Endothelial cell of umbilical vein (primary cell): ENCODE results near the gene TSKU. TPM values are rescaled to one million over a fixed set of nuclear protein-coding genes. Genes with fewer than 3 reads are reported as not detected.

Experiments used
- BruUV-seq: library from RNA; stranded (reverse); fragments of 400-500 nt; replicated peaks from 2 replicates; lab custom pipeline; 2021; lab: Mats Ljungman, UMichigan
- CTCF ChIA-PET: fragments of 300-600, 350-600 bp; sonication (Branson Sonifier 250); formaldehyde crosslinking; loops from one replicate; lab custom pipeline; 2021; ENCODE audit warnings: antibody characterized with exemption, inconsistent platforms; lab: Charles Lee
- POLR2A ChIA-PET: fragments of 300-600, 350-600 bp; sonication (Branson Sonifier 250); formaldehyde crosslinking; loops from one replicate; lab custom pipeline; 2021; ENCODE audit warnings: antibody characterized with exemption, inconsistent platforms; lab: Charles Lee
- DNase-seq: peaks from one replicate; pipeline ENCODE4 v3.0.0-alpha.2; 2011; ENCODE audit warnings: low read depth, low spot score
- FAIRE-seq: peaks from 2 replicates; lab custom pipeline; 2011; peaks lifted over from hg19 to GRCh38; lab: Jason Lieb, UNC
- H2AFZ ChIP-seq: 2 replicates; pipeline ENCODE4 v1.6.0; 2012; ENCODE audit warnings: low read depth, low read length, control low read depth, inconsistent platforms
- H3K27ac ChIP-seq: 2 replicates; pipeline ENCODE4 v1.5.1; 2011; ENCODE audit warnings: low read depth, mild to moderate bottlenecking, control low read depth, low read length, moderate library complexity; ENCODE audit not compliant: insufficient read depth
- H3K27me3 ChIP-seq, 2 experiments: 2 replicates each; pipeline versions ENCODE4 v1.6.0 to v1.6.1; 2011; ENCODE audit warnings: low read length in 2 of 2, mixed read lengths in 1 of 2; ENCODE audit not compliant: control insufficient read depth in 2 of 2, insufficient read depth in 2 of 2
- H3K36me3 ChIP-seq, 2 experiments: 2 replicates in 1 of 2; 3 replicates in 1 of 2; pipeline ENCODE4 v1.5.1; 2011; ENCODE audit warnings: low read length in 2 of 2, mild to moderate bottlenecking in 1 of 2, moderate library complexity in 1 of 2; ENCODE audit not compliant: control insufficient read depth in 2 of 2, insufficient read depth in 2 of 2; ENCODE audit errors: extremely low read depth in 1 of 2
- H3K4me1 ChIP-seq: 3 replicates; pipeline ENCODE4 v1.5.1; 2011; ENCODE audit warnings: mild to moderate bottlenecking, low read length; ENCODE audit not compliant: control insufficient read depth, insufficient read depth; ENCODE audit errors: extremely low read depth
- H3K4me2 ChIP-seq: 2 replicates; pipeline ENCODE4 v1.6.1; 2011; ENCODE audit warnings: low read length, control low read depth, mixed read lengths; ENCODE audit not compliant: insufficient read depth
- H3K4me3 ChIP-seq, 3 experiments: fragments of 200-600 bp in 1 of 3; sonication (generic), shearing (Covaris generic) in 1 of 3; replicated peaks in 1 of 3; 2 replicates each; pipeline ENCODE4 v1.5.1; 2011 to 2016; ENCODE audit warnings: control low read depth in 3 of 3, low read length in 3 of 3, mild to moderate bottlenecking in 2 of 3, inconsistent platforms in 1 of 3, low read depth in 1 of 3, moderate library complexity in 1 of 3; ENCODE audit not compliant: insufficient read depth in 1 of 3
- H3K79me2 ChIP-seq: 2 replicates; pipeline ENCODE4 v1.6.0; 2012; ENCODE audit warnings: low read length, inconsistent platforms; ENCODE audit not compliant: control insufficient read depth, insufficient read depth
- H3K9ac ChIP-seq: replicated peaks from 2 replicates; pipeline ENCODE3; 2011; ENCODE audit warnings: low read length, control low read depth; ENCODE audit not compliant: insufficient read depth; ENCODE audit errors: extremely low read depth
- H3K9me1 ChIP-seq: replicated peaks from 3 replicates; pipeline ENCODE4 v1.6.0; 2011; ENCODE audit warnings: mild to moderate bottlenecking, low read length; ENCODE audit not compliant: control insufficient read depth, insufficient read depth; ENCODE audit errors: extremely low read depth
- H3K9me3 ChIP-seq: replicated peaks from 2 replicates; pipeline ENCODE4 v1.5.1; 2012; ENCODE audit warnings: low read length, inconsistent platforms; ENCODE audit not compliant: control insufficient read depth, insufficient read depth
- H4K20me1 ChIP-seq: replicated peaks from 2 replicates; pipeline ENCODE3; 2011; ENCODE audit warnings: mild to moderate bottlenecking, low read length; ENCODE audit not compliant: control insufficient read depth, insufficient read depth; ENCODE audit errors: extremely low read depth
- EZH2 ChIP-seq: IDR thresholded peaks from 2 replicates; pipeline ENCODE4 v1.6.1; 2012; ENCODE audit warnings: borderline replicate concordance, low read depth, mild to moderate bottlenecking, moderate library complexity, low read length, inconsistent platforms; ENCODE audit not compliant: severe bottlenecking
- FOS ChIP-seq: IDR thresholded peaks from 2 replicates; pipeline ENCODE4 v1.6.1; 2011; ENCODE audit warnings: mild to moderate bottlenecking, low read length, moderate library complexity, borderline replicate concordance; ENCODE audit not compliant: insufficient read depth
- GATA2 ChIP-seq: IDR thresholded peaks from 2 replicates; pipeline ENCODE4 v1.7.0; 2011; ENCODE audit warnings: low read depth, mild to moderate bottlenecking, moderate library complexity, mixed read lengths, low read length; ENCODE audit not compliant: insufficient read length, insufficient read depth
- JUN ChIP-seq: IDR thresholded peaks from 2 replicates; pipeline ENCODE4 v1.6.1; 2011; ENCODE audit warnings: borderline replicate concordance, low read depth; ENCODE audit not compliant: insufficient read length, insufficient read depth
- MYC ChIP-seq: IDR thresholded peaks from one replicate; pipeline ENCODE4 v1.6.1; 2011; ENCODE audit warnings: mild to moderate bottlenecking, low read depth, low read length
- POLR2A ChIP-seq: IDR thresholded peaks from 2 replicates; pipeline ENCODE4 v1.6.1; 2012; ENCODE audit warnings: low read depth, mild to moderate bottlenecking, control low read depth, low read length
- POLR2AphosphoS5 ChIP-seq: IDR thresholded peaks from 2 replicates; pipeline ENCODE4 v1.6.1; 2012; ENCODE audit warnings: low read depth, mild to moderate bottlenecking, control low read depth, low read length, moderate library complexity; ENCODE audit not compliant: insufficient read depth
- dilution Hi-C: fragments of 300-500 bp; cut with MboI; formaldehyde crosslinking; loops from one replicate; pipeline ENCODE4 v1.15.0; 2019; ENCODE audit warnings: low sequenced_read_pairs; ENCODE audit not compliant: extremely low pct_ligation_motif_present
- intact Hi-C: fragments of 100-400 bp; cut with micrococcal nuclease; formaldehyde crosslinking; loops from one replicate; pipeline ENCODE4 v1.10.0; 2022
- polyA plus RNA-seq, 4 experiments: library from polyadenylated mRNA; depleted of rRNA in 3 of 4; stranded (reverse) in 3 of 4; unstranded in 1 of 4; fragments of >200 nt; gene quantifications; 2 replicates each; pipeline versions ENCODE4 v1.2.1 to v1.2.3, GENCODE V29; 2011 to 2012; ENCODE audit warnings: missing spikeins in 1 of 4
- total RNA-seq: library from RNA; stranded (reverse); gene quantifications from 2 replicates; pipeline ENCODE4 v1.2.3, GENCODE V29; 2021
- TF ChIP-seq, protein P1 (sequence below): IDR thresholded peaks from 2 replicates; pipeline ENCODE4 v1.6.1; 2011; ENCODE audit not compliant: insufficient read depth, insufficient read length
- TF ChIP-seq, protein P2 (sequence below), 2 donors: IDR thresholded peaks; 1 replicate in 1 of 2; 2 replicates in 1 of 2; pipeline ENCODE4 v1.5.1; 2011; ENCODE audit warnings: low read length in 2 of 2, mild to moderate bottlenecking in 2 of 2, moderate library complexity in 2 of 2, control low read depth in 1 of 2, inconsistent platforms in 1 of 2, low read depth in 1 of 2; ENCODE audit not compliant: insufficient read depth in 1 of 2; ENCODE audit errors: extremely low read depth in 1 of 2

The TSKU gene
- total and polyA plus RNA-seq, 2 donors (not counting 3 experiments of a cell fraction or from before 2014, with no cell fraction given), result 16.2 to 21.2 TPM

DNA sequence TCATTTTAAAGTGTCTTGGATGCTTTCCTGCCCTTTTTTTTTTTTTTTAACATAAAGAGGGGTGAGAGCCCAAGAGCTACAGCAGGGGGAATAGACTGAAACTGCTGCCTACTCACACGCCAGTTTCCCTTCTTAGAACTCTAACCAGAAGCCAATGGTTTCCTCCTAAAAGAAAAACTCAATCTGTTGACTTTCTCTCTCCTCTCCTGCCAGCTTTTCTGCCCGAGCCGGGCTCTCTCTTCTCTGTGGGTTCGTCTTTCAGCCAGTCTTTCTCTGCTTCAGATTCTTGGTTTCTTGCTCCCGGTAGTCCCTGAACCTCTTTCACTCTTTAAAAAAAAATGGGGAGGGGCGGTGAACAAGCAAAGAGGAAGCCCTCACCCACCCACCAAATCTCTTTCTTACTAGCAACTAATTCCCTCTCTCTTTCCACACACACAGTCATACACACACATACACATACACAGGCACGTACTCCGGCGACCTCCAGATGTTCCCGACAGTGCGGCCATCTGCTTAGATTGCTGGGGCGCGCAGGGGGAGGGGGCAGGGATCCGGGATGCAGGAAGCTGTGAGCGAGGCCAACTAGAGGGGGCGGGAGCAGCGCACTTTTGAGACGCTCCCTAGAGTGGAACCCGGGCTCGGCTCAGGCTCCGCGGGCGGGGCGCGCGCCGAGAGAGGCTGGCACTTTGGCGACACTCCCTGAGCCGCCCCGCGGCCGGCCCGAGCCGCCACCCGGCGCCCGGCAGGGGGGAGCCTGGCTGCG is 444 bp upstream of the TSKU start:
- DNase-seq (peak; percentile 86), FAIRE-seq (peak; percentile 90)
- intact Hi-C loops (loop anchor here (2.0 kb wide), 2 partner anchors 14 to 78 kb away; partner anchors contain the start of gene ACER3), dilution Hi-C loops (no loop called here)
- Histone ChIP-seq H3K36me3 (no peaks in the 10 kb centered on the region), H2AFZ (peak overlapping the region; percentile 95), H3K79me2 (peaks cover 23% of the 10 kb centered on the region), H3K4me2 (peak overlapping the region; percentile 83), H3K4me1 (peaks cover 2% of the 10 kb centered on the region), H3K27ac (peak overlapping the region; percentile 44), H3K9me1 (no peaks in the 10 kb centered on the region), H3K9me3 (no peaks in the 10 kb centered on the region), H4K20me1 (no peaks in the 10 kb centered on the region), H3K4me3 (peak overlapping the region; percentile 68 to 91 (median 84)), H3K27me3 (peaks cover 0 to 2% of the 10 kb centered on the region in 2 experiments), H3K9ac (peak overlapping the region; percentile 79)
- POLR2A ChIA-PET, result interaction anchor here (1.8 kb wide), 1 partner anchor 12 kb away, joined by 3 read pairs; no protein-coding TSS in a partner anchor
- TF ChIP-seq POLR2AphosphoS5 (peak; percentile 73), GATA2 (no peak), EZH2 (no peak), JUN (no peak), POLR2A (peak; percentile 74), FOS (no peak), MYC (no peak)
- TF ChIP-seq, protein P1, sequence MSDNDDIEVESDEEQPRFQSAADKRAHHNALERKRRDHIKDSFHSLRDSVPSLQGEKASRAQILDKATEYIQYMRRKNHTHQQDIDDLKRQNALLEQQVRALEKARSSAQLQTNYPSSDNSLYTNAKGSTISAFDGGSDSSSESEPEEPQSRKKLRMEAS, result no peak
- TF ChIP-seq, protein P2, sequence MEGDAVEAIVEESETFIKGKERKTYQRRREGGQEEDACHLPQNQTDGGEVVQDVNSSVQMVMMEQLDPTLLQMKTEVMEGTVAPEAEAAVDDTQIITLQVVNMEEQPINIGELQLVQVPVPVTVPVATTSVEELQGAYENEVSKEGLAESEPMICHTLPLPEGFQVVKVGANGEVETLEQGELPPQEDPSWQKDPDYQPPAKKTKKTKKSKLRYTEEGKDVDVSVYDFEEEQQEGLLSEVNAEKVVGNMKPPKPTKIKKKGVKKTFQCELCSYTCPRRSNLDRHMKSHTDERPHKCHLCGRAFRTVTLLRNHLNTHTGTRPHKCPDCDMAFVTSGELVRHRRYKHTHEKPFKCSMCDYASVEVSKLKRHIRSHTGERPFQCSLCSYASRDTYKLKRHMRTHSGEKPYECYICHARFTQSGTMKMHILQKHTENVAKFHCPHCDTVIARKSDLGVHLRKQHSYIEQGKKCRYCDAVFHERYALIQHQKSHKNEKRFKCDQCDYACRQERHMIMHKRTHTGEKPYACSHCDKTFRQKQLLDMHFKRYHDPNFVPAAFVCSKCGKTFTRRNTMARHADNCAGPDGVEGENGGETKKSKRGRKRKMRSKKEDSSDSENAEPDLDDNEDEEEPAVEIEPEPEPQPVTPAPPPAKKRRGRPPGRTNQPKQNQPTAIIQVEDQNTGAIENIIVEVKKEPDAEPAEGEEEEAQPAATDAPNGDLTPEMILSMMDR (IDR thresholded peaks at IDR 0.05; ENCODE audit: extremely low read depth in 1 of 2, insufficient read depth in 1 of 2, low read depth in 1 of 2, low read length in 2 of 2), result no peak
- CTCF ChIA-PET, result interaction anchor here (0.6 to 1.7 kb wide), 8 partner anchors 15 to 136 kb away, joined by 3 to 11 read pairs (median 4); no protein-coding TSS in a partner anchor
- BruUV-seq, result TSS peak; percentile 42
